HL-60/S4 (cell line): ENCODE data around the gene NDEL1.

Experiments used
- in situ Hi-C: fragments of 300-500 bp; cut with MboI; formaldehyde crosslinking; loops from 2 replicates; pipeline ENCODE4 v1.14.3; 2022; ENCODE audit warnings: low sequenced_read_pairs

The NDEL1 gene

DNA sequence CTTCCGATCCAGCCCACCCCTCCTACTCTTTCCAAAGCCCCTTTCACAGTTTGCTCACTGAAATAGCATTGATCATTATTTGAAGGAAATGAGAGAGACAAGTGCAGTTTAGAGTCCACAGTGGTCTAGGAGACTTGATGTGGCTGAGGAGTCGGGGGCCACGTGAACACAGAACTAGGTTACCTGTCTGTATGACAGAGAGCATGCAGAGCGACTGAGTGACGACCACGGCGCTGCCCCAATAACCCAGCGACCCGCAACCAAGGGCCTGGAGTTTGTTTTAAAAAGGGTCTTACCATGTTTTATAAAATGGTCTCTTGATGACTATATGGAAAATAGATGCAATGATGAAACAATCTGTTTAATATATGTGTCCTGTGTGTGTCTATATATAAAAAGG is 39.5 kb downstream of the NDEL1 start:
- in situ Hi-C loops: no loop called here

DNA sequence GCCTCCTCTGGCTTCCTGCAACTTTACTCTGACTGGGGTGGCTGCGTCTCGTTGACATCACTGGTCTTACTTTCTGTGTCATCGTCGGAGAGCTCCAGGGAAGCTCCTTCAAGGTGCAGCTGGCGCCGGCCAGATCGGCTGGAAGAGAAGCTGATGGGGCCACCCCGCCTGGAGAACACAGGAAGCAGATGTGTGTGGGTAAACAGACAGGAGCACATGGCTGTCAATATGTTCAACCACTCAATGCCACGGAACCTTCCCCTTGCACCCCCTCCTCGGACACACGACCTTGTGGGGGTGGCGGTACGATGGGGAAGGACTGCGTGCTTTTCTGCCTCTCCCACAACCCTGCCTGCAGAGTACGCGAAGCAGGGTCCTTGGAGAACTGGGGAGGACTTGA is 40.1 kb downstream of the NDEL1 start:
- in situ Hi-C loops: no loop called here

DNA sequence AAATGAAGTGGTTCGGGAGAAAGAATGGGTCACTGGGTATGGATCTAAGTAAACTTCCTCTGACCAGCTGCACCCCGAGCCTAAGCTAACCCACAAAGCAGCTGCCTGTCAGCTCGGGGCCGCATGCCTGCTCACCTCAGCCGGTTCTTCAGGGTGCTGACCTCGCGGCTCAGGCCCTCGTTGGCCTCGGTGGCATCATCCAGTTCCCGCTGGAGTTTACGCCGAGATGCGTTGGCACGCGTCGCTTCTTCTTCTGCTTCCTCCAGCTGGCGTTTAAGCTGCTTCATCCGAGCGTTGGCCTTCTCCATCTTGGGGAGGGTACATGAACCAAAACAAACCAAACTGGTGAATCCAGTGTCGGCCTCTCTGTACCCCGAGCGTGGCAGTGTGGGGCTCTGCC is 41.1 kb downstream of the NDEL1 start:
- in situ Hi-C loops: no loop called here

- in situ Hi-C loops: no loop called here
Measured at GRCh38 chr17:8477171-8477570, 41.5 kb downstream of the NDEL1 start.

GRCh38 chr17:8477715-8478441 is 42.2 kb downstream of the NDEL1 start:
- in situ Hi-C loops: no loop called here

GRCh38 chr17:8479431-8479947 is 43.8 kb downstream of the NDEL1 start:
- in situ Hi-C loops: no loop called here

GRCh38 chr17:8480011-8480976 is 44.6 kb downstream of the NDEL1 start:
- in situ Hi-C loops: no loop called here

- in situ Hi-C loops: no loop called here
Measured at GRCh38 chr17:8481089-8481488, 45.4 kb downstream of the NDEL1 start.

DNA sequence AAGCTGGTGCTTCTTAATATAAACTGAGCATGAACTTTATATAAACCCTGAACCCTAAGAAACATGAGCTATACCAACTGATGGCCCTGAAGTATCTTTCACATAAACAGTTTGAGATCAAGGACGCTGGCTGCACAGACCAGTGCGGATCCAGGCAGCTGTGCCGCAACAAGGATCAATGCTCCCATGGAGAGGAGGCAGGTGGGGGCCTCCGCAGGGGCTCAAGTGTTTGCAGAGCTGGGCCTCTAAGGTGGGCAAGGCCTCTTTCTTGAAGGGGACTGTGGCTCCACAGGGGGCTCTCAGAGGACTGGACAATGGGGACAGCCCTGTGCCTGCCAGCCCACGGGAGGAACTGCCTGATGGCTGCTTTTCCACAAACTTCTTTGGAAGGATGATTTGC is 46.0 kb downstream of the NDEL1 start:
- in situ Hi-C loops: no loop called here

GRCh38 chr17:8482546-8482945 is 46.9 kb downstream of the NDEL1 start:
- in situ Hi-C loops: no loop called here

- in situ Hi-C loops: no loop called here
Measured at GRCh38 chr17:8484465-8484864, 48.8 kb downstream of the NDEL1 start.

DNA sequence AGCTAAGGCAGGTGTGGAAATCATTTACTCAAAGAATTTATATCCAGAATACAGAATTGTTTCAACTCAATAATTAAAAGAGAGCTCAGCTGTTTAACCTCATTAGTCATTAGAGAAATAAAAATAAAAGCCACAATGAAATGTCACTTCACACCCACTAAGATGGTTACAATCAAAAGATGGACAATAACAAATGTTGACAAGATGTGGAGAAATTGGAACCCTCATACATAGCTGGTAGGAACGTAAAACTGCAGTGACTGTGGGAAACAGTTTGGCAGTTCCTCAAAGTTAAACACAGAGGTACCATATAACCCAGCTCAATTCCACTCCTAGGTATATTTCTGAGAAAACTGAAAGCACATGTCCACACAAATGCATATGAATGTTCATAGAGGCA is 49.8 kb downstream of the NDEL1 start:
- in situ Hi-C loops: no loop called here

DNA sequence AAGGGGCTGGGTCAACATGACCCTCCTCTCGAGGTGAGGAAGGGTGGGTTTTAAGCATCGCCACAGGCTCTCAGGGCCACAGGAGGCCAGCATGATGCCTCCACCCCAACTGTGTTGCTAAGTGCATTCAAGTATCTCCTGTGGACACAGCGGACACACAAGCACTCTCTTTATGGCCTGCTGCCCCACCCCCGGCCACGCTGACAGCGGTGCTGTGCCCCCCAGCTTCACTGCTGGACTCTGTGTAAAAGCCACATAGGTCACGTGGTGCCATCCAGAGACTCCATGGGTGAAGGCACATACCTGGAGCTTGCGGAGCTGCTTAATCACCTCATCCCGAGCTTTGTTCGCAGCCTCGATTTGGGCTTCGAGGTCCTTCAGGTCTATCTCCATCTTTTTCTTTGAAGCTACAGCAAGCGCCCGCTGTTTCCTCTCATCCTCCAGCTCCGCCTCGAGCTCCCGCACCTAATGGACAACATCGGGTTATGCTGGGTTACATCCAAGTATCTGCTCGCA is 51.5 kb downstream of the NDEL1 start:
- in situ Hi-C loops: no loop called here

GRCh38 chr17:8487743-8488142 is 52.1 kb downstream of the NDEL1 start:
- in situ Hi-C loops: no loop called here

DNA sequence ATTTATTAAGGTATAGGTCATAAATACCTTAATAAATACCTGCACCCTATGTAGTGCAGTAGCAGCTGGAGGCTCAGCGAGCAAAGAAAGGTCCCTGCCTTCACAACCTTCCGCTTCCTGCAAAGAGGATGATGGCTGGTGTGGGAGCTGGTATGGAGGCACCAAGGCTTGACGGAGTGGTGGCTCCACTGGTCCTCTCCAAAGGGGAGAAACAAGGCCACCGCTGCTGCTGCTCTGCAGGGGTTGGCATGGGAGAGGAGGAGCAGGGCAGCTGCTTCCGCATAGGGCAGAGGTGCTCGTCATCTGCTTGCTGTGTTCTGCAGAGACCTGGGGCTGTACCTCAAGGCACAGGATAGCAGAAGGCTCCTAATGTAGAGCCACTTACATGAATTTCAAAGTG is 52.8 kb downstream of the NDEL1 start:
- in situ Hi-C loops: no loop called here

DNA sequence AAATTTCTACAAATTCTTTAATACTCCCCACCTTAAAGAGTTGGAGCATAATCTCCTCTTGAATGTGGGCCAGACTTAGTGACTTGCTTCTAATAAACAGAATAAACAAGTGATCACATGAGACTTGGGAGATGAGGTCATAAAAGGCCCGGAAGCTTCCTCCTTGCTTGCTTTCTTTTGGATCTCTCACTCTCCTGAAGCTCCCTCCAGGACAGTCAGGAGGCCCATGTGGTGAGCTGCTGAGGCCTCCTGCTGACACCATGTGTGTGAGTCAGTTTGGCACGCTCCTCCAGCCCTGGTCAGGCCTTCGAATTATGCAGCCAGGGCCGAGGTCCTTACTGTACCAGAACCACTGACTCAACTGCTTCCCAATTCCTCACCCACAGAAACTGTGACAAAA is 53.2 kb downstream of the NDEL1 start:
- in situ Hi-C loops: no loop called here

DNA sequence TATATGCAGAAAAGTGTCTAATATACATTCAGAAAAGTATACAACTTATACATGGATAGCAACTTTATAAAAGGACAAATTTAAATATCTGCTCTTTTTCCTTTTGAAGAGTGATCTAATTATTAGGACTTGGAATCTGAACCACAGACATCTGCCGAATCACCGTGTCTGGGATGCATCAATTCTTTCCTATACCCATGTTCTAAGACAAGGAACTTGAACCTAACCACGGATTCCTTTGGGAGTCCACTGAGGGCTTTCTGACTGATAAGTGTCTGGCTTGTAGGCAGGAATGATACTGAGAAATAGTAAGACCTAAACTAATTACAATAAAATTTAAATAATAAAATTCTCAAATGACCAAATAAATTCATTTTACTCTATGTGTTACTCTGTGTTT is 54.2 kb downstream of the NDEL1 start:
- in situ Hi-C loops: no loop called here

DNA sequence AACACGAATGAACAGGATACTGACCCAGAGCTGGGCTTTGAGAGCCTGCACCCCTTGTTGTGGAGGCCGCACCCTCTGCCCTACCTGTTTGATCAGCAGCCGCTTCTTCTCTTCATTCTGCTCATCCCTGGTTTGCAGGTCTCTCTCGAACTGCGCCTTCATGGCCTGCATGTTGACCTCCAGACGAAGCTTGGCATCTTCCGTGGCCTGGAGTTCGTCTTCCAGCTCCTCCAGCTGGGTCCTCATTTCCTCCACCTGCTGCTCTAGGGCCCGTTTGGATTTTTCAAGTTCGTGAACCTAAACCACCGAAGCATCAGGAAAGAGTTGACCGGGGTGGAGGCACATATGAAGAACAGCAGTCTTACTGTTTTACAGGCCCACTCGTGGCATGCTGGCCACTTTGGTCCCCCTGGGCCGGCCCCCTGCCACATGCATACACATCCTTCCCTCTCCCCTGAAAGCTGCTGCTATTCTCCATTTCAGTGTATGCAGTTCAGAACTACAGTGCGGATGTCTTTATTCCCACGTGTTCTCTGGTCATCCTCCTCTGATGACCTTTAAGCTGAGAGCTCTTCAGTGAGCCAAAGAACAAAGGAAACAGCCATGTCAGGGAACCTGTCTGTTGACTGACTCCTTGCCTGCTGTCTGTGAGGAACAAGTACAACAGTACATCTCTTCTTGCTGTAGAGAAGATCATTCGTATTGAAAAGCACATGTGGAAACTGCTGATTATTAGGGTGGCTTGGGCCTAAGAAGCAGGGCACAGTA is 54.8 kb downstream of the NDEL1 start:
- in situ Hi-C loops: no loop called here

- in situ Hi-C loops: no loop called here
Measured at GRCh38 chr17:8492121-8492520, 56.4 kb downstream of the NDEL1 start.

GRCh38 chr17:8494021-8494420 is 58.3 kb downstream of the NDEL1 start:
- in situ Hi-C loops: no loop called here
